Astrocyte of the hippocampus (primary cell): ENCODE data around the gene SAGE1.
"Not testable (repeated sequence)": the region's sequence is repeated elsewhere in the genome, so short reads cannot be mapped to it uniquely, and the experiment has no call there.

Experiments used
- DNase-seq: peaks from one replicate; pipeline ENCODE4 v3.0.0; 2011; ENCODE audit warnings: low read depth, low spot score

The SAGE1 gene, protein sequence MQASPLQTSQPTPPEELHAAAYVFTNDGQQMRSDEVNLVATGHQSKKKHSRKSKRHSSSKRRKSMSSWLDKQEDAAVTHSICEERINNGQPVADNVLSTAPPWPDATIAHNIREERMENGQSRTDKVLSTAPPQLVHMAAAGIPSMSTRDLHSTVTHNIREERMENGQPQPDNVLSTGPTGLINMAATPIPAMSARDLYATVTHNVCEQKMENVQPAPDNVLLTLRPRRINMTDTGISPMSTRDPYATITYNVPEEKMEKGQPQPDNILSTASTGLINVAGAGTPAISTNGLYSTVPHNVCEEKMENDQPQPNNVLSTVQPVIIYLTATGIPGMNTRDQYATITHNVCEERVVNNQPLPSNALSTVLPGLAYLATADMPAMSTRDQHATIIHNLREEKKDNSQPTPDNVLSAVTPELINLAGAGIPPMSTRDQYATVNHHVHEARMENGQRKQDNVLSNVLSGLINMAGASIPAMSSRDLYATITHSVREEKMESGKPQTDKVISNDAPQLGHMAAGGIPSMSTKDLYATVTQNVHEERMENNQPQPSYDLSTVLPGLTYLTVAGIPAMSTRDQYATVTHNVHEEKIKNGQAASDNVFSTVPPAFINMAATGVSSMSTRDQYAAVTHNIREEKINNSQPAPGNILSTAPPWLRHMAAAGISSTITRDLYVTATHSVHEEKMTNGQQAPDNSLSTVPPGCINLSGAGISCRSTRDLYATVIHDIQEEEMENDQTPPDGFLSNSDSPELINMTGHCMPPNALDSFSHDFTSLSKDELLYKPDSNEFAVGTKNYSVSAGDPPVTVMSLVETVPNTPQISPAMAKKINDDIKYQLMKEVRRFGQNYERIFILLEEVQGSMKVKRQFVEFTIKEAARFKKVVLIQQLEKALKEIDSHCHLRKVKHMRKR

DNA sequence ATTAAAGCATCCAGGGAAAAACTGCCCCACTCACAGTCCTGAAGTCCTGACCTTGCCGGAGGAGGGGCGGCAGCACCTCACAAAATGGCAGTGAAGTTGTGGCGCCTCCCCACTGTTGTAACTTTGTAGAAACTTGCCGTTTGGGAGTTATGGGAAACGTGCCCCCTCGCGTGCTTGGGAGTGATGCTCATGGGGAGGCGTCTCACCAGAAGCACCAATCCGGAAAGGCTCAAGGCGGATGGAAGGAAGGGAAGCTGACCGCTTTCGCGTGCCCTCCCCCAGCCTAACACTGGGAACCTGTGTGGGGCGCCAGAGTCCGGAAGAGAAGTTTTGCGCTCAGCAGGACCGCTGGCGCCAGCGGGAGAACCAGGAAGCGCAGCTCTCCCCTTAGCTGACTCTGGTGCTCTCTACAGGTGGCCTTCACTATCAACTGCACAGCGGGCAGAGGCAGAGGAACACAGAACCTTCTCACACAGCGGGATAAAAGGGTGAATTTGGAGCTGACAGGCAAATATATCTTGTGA lies at the start of gene SAGE1, which contains the start of gene CT45A10:
Gene SAGE1, plus strand, starts transcription at position 423 of the 524 bp plus-strand sequence. CDS start 2,527 bp downstream, outside the sequence.
Gene CT45A10, minus strand, starts transcription at position 151 of the 524 bp plus-strand sequence. CDS start 8,100 bp downstream, outside the sequence.
- no peak for DNase-seq

DNA sequence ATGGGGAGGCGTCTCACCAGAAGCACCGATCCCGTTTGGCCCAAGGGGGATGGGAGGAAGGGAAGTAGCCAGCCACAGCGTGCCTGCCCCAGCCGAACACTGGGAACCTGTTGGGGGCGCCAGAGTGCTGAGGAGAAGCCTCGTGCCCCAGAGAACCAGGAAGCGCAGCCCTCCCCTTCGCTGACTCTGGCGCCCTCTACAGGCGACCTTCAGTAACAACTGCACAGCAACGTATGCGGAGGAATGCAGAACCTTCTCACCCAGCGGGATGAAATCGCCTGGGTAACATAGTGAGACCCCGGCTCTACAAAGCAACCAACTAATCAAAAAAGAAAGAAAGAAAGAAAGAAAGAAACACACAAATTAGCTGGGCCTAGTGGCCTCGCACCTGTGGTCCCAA lies 39.1 kb upstream of the SAGE1 start, which contains the start of gene CT45A8:
Gene CT45A8, minus strand, starts transcription at position 101 of the 400 bp plus-strand sequence. CDS start 3,755 bp downstream, outside the sequence.
- not testable (repeated sequence) for DNase-seq

DNA sequence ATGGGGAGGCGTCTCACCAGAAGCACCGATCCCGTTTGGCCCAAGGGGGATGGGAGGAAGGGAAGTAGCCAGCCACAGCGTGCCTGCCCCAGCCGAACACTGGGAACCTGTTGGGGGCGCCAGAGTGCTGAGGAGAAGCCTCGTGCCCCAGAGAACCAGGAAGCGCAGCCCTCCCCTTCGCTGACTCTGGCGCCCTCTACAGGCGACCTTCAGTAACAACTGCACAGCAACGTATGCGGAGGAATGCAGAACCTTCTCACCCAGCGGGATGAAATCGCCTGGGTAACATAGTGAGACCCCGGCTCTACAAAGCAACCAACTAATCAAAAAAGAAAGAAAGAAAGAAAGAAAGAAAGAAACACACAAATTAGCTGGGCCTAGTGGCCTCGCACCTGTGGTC lies 21.8 kb upstream of the SAGE1 start, which contains the start of gene CT45A9:
Gene CT45A9, minus strand, starts transcription at position 101 of the 400 bp plus-strand sequence. CDS start 3,751 bp downstream, outside the sequence.
- DNase-seq = not testable (repeated sequence)

DNA sequence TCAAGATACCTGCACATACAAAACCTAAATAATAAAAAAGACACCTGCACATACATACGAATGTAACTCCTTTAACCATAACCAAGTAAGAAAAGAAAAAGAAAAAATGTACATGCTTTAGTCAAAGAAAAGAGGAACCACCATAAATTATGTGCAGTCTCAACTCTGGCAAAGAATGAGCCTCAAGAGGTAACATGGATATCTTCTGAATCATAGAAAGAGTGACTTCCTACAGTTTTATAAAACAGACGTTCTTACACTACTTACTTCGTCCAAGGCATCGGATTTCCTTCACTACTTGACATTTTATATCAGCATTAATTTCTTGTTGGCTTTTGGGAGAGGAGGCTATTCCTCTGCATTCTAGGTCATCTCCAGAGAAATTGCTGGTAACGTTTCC lies 10.8 kb upstream of the SAGE1 start:
- DNase-seq = not testable (repeated sequence)

DNA sequence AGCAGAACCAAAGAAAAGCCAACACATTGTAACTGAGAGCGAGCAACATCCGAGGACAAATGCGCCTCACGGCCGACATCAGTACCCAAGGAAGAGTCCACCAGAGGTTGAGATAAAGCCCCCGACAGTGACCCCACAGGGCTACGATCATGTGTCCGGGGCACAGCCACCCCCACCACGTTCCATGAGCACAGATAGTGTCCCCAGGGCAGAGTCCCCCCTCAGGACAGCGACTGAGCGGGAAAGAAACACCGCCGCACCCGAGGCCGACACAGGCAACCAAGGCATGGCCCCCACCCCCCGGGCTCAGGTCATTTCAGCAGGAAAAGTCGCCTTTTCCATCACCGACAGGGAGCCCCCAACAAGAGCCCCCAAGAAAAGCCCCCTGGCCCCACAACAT lies 5.3 kb upstream of the SAGE1 start:
- DNase-seq = not testable (repeated sequence)

DNA sequence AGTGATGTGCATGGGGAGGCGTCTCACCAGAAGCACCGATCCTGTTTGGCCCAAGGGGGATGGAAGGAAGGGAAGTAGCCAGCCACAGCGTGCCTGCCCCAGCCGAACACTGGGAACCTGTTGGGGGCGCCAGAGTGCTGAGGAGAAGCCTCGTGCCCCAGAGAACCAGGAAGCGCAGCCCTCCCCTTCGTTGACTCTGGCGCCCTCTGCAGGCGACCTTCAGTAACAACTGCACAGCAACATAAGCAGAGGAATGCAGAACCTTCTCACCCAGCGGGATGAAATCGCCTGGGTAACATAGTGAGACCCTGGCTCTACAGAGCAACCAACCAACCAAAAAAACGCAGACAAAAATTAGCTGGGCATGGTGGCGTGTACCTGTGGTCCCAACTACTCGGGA lies 4.5 kb upstream of the SAGE1 start:
- not testable (repeated sequence) for DNase-seq

DNA sequence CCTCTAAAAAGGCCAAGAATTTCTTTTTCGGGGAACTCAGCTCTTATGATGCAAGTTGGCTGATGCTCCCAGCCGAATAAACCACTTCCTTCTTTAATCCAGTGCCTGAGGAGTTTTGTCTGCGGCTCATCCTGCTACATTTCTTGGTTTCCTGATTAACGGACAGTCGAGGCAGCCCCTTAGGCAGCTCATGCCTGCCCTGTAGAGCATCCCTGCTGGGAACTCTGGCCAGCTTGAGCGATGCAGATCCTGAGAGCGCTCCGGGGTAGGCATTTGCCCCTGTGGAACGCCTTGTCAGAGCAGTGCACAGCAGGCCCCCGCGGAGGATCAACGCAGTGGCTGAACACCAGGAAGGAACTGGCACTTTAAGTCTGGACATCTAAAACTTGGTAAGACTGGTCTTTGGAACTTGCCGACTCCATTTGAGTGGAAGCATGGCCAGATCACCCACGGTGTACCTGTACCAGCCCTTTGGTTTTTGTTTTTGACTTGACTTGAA lies 3.4 kb upstream of the SAGE1 start:
- DNase-seq = no peak

DNA sequence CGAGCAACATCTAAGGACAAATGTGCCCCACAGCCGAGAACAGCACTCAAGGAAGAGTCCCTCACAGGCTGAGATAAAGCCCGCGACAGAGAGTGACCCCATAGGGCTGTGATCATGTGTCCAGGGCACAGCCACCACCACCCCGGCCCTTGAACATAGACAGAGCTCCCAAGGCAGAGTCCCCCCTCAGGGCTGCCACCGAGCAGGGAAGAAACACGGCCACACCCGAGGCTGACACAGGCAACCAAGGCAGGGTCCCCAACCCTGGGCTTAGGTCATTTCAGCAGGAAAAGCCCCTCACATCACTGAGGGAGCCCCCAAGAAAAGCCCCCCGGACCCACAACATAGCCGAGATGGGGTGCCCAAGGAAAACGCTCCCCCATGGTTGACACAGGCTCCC lies 735 bp upstream of the SAGE1 start:
- no peak for DNase-seq

DNA sequence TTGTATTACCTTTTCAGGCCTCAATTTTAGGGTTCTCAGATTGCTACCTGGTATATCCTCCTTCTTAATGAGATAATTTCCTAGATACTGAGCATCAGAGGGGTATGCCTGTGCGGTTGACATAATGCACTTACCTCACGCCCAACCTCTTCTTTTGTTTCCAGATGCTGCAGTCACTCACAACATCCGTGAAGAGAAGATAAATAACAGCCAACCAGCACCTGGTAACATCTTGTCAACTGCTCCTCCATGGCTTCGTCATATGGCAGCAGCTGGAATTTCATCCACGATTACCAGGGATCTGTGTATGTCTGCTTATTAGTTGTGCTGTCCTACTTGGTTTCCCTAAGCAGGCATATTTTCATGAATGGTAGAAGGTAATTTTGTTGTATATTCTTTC lies 16.7 kb downstream of the SAGE1 start:
- DNase-seq = no peak

DNA sequence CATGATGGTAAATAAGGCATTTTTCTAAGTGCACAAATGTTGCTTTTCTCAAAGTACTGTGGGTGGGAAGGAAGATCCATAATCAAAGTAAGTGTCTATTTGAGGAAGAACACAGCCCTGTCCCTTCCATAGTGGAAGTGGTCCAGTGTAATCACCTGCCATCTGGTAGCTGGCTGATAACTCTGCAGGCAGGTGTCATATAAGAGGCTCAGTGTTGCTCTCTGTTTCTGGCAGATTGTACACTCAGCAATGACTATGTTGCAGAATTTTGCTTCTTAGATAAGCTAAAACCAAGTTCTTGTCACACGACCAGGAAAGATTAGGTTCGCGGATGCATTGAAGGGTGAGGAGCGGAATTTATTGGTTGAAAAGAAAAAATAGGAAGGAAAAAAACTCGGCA lies 20.9 kb downstream of the SAGE1 start:
- DNase-seq = no peak

DNA sequence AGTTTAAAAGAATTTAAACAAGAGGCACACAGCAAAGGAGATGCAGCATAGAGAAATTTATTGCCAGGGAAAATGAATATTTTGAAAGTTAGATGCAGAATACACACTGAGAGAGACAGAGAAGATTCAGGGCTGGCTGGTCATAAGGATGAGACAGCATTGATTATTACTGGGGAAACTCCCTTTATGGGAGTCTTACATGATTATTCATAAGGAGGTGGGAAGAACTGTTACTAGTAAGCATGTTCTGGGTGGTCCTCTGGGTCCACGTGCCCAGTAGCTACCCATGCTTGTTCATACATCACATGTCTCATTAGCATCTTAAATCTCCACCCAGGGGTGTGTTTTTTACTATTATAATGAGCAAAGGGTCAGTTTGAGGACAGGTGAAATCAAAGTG lies 27.0 kb downstream of the SAGE1 start:
- DNase-seq = not testable (repeated sequence)

DNA sequence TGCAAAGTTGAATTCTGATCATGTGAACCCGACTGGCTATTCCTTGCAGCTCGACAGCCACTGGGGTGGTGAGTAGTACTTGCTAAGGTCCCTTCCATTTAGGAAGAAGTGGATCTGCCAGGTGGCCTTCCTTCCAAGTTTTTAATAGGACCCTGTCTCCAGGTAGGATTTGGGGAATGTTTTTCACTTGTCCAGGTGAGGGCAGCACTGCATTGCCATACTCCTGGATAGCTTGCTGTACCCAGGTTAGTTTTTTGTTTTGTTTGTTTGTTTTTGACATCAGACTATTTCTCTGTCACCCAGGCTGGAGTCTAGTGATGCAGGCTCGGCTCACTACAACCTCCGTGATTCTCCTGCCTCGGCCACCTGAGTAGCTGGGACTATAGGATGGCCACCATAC lies 29.8 kb downstream of the SAGE1 start:
- peak; percentile 2 for DNase-seq

DNA sequence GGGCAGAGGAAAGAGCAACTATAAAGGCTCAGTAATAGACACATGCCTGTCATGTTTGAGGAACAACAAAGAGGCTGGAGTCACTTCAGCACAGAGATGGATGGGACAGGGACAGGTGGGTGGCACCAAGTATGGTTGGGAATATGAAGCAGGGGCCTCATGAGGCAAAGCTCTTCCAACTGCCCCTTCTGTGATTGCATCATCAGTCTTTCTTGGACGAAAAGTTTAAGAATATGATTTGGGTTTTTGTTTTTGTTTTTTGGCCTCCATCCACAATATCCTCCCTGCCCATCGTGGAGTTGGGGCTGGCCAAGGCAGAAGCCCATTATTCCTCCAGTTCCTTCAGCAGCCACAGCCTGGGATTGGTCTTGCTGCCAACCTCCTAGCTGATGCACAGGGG lies 34.4 kb downstream of the SAGE1 start:
- DNase-seq = no peak

DNA sequence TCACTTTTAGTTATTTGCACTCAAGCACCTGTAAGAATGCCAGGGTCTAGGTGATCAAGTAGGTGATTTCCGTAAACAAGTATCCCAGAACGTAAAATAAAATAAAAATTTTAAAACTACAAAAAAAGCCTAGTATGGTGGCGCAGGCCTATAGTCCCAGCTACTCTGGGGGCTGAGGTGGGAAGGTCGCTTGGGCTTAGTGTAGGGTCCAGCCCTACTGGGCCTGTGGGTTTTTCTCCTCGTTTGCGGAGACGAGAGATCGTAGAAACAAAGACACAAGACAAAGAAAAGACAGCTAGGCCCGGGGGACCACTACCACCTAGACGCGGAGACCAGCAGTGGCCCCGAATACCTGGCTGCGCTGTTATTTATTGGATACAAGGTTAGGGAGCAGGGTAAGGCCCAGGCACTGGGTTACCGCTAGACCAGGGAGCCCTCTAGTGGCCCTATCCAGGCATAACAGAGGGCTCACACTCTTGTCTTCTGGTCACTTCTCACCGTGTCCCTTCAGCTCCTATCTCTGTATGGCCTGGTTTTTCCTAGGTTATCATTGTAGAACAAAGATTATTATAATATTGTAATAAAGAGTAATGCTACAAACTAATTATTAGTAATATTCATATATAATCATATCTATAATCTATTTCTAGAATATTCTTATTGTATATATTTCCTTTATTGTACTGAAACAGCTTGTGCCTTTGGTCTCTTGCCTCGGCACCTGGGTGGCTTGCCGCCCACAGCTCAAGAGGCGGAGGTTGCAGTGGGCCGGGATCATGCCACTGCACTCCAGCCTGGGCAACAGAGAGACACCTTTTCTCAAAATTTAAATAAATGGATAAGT lies 38.4 kb downstream of the SAGE1 start:
- DNase-seq = peak; percentile 51

DNA sequence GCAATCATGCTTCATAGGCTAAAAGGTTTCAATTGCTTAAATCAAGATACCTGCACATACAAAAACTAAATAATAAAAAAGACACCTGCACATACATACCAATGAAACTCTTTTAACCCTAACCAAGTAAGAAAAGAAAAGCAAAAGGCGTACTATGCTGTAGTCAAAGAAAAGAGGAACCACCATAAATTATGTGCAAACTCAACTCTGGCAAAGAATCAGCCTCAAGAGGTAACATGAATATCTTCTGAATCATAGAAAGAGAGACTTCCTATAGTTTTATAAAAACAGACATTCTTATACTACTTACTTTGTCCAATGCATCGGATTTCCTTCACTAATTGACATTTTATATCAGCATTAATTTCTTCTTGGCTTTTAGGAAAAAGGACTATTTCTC lies 51.0 kb downstream of the SAGE1 start:
- no peak for DNase-seq

DNA sequence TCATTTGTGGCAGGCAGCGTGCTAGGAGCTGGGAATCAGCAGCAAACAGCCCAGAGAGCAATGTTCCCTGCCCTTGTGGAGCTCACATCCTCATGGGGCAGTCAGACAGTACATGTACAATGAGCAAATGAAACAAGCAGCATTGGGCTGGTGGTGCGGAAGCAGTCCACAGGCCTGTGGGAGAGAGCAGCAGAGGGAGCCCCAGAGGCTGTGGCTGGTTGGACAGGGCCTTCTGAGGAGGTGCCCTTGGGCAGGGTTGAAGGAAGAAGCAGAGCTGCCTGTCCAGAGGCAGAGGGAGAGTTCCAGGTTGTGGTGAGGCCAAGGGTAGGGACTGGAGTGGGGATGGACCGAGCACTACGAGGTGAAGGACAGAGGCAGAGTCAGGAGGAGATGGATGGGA lies 57.8 kb downstream of the SAGE1 start:
- DNase-seq = no peak
